ENCODE data around the gene ANKS1B.

The ANKS1B gene

DNA sequence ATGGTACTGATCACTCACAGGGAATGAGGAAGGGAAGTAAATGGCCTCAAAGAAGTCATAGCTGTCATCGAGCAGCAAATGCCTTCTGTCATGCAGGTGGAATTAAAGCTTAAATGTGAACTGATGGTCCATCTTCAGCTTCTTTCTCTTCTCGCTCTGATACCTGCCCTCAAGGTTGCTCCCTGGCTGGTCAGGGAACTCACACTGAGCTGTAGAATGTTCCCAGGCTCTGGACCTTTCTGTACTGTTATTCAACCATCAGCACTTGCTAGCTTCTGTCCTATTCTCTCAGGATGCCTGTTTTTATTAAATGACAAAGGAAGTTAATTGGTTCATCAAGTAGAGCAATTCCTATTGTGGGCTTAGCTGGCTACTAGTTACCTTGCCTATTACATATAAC is 875.8 kb downstream of the ANKS1B start:
- H3F3A ChIP-seq (ENCODE audit: insufficient read depth, low read length) = no peaks in the 10 kb centered on the region
- no peaks in the 10 kb centered on the region for H3K4me1 ChIP-seq (ENCODE audit: insufficient read depth, low read length, severe bottlenecking)
- H3K27ac ChIP-seq (ENCODE audit: low read depth, low read length, poor library complexity, severe bottlenecking) = no peak overlapping the region
- H3K79me2 ChIP-seq (ENCODE audit: insufficient read depth, low read length) = no peaks in the 10 kb centered on the region
- H3K9me2 ChIP-seq (ENCODE audit: low read depth, low read length) = no peaks in the 10 kb centered on the region
- no peak overlapping the region for H3K4me2 ChIP-seq (ENCODE audit: low read length)
- TF ChIP-seq, protein P1, sequence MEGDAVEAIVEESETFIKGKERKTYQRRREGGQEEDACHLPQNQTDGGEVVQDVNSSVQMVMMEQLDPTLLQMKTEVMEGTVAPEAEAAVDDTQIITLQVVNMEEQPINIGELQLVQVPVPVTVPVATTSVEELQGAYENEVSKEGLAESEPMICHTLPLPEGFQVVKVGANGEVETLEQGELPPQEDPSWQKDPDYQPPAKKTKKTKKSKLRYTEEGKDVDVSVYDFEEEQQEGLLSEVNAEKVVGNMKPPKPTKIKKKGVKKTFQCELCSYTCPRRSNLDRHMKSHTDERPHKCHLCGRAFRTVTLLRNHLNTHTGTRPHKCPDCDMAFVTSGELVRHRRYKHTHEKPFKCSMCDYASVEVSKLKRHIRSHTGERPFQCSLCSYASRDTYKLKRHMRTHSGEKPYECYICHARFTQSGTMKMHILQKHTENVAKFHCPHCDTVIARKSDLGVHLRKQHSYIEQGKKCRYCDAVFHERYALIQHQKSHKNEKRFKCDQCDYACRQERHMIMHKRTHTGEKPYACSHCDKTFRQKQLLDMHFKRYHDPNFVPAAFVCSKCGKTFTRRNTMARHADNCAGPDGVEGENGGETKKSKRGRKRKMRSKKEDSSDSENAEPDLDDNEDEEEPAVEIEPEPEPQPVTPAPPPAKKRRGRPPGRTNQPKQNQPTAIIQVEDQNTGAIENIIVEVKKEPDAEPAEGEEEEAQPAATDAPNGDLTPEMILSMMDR (IDR thresholded peaks at IDR 0.05; ENCODE audit: low read length) = no peak
- TF ChIP-seq EZH2 (IDR thresholded peaks at IDR 0.05; ENCODE audit: borderline replicate concordance, low read length) = no peak
- H3K36me3 ChIP-seq (ENCODE audit: insufficient read depth, low read length) = no peaks in the 10 kb centered on the region
- no peak overlapping the region for H2AFZ ChIP-seq (ENCODE audit: low read length)
- no peak overlapping the region for H3K9ac ChIP-seq (ENCODE audit: low read length)
- H3K9me3 ChIP-seq (ENCODE audit: low read length) = no peaks in the 10 kb centered on the region
- H4K20me1 ChIP-seq (ENCODE audit: insufficient read depth, low read length) = no peaks in the 10 kb centered on the region
- no peaks in the 10 kb centered on the region for H3K27me3 ChIP-seq (ENCODE audit: insufficient read depth, low read length)
- no peak overlapping the region for H3K4me3 ChIP-seq (ENCODE audit: low read depth, low read length, poor library complexity, severe bottlenecking)

- Histone ChIP-seq H3K4me3 (ENCODE audit: low read depth, low read length, poor library complexity, severe bottlenecking) (no peak overlapping the region), H3K4me2 (ENCODE audit: low read length) (no peak overlapping the region), H3K9me3 (ENCODE audit: low read length) (no peaks in the 10 kb centered on the region), H4K20me1 (ENCODE audit: insufficient read depth, low read length) (no peaks in the 10 kb centered on the region), H3K36me3 (ENCODE audit: insufficient read depth, low read length) (no peaks in the 10 kb centered on the region), H3K9ac (ENCODE audit: low read length) (no peak overlapping the region), H3K4me1 (ENCODE audit: insufficient read depth, low read length, severe bottlenecking) (no peaks in the 10 kb centered on the region), H3K79me2 (ENCODE audit: insufficient read depth, low read length) (no peaks in the 10 kb centered on the region), H3K27ac (ENCODE audit: low read depth, low read length, poor library complexity, severe bottlenecking) (no peak overlapping the region), H3K27me3 (ENCODE audit: insufficient read depth, low read length) (no peaks in the 10 kb centered on the region), H2AFZ (ENCODE audit: low read length) (no peak overlapping the region), H3K9me2 (ENCODE audit: low read depth, low read length) (no peaks in the 10 kb centered on the region), H3F3A (ENCODE audit: insufficient read depth, low read length) (no peaks in the 10 kb centered on the region)
- no peak for TF ChIP-seq EZH2 (IDR thresholded peaks at IDR 0.05; ENCODE audit: borderline replicate concordance, low read length)
- TF ChIP-seq, protein P1 (IDR thresholded peaks at IDR 0.05; ENCODE audit: low read length) = no peak
These were observed 885.0 kb downstream of the ANKS1B start for GRCh38 chr12:99099786-99100185.

GRCh38 chr12:99097171-99097570 is 887.6 kb downstream of the ANKS1B start:
- no peaks in the 10 kb centered on the region for H3K36me3 ChIP-seq (ENCODE audit: insufficient read depth, low read length)
- H3K79me2 ChIP-seq (ENCODE audit: insufficient read depth, low read length) = no peaks in the 10 kb centered on the region
- no peaks in the 10 kb centered on the region for H3K27me3 ChIP-seq (ENCODE audit: insufficient read depth, low read length)
- H3F3A ChIP-seq (ENCODE audit: insufficient read depth, low read length) = no peaks in the 10 kb centered on the region
- H3K9ac ChIP-seq (ENCODE audit: low read length) = no peak overlapping the region
- H3K4me2 ChIP-seq (ENCODE audit: low read length) = no peak overlapping the region
- H3K9me2 ChIP-seq (ENCODE audit: low read depth, low read length) = no peaks in the 10 kb centered on the region
- no peaks in the 10 kb centered on the region for H4K20me1 ChIP-seq (ENCODE audit: insufficient read depth, low read length)
- H3K4me3 ChIP-seq (ENCODE audit: low read depth, low read length, poor library complexity, severe bottlenecking) = no peak overlapping the region
- H2AFZ ChIP-seq (ENCODE audit: low read length) = no peak overlapping the region
- TF ChIP-seq, protein P1 (IDR thresholded peaks at IDR 0.05; ENCODE audit: low read length) = no peak
- no peak for TF ChIP-seq EZH2 (IDR thresholded peaks at IDR 0.05; ENCODE audit: borderline replicate concordance, low read length)
- H3K27ac ChIP-seq (ENCODE audit: low read depth, low read length, poor library complexity, severe bottlenecking) = no peak overlapping the region
- H3K4me1 ChIP-seq (ENCODE audit: insufficient read depth, low read length, severe bottlenecking) = no peaks in the 10 kb centered on the region
- H3K9me3 ChIP-seq (ENCODE audit: low read length) = no peaks in the 10 kb centered on the region

Measured in OCI-LY1 (cell line).